ENCODE data around the gene GCLM.

Gene GCLM

DNA sequence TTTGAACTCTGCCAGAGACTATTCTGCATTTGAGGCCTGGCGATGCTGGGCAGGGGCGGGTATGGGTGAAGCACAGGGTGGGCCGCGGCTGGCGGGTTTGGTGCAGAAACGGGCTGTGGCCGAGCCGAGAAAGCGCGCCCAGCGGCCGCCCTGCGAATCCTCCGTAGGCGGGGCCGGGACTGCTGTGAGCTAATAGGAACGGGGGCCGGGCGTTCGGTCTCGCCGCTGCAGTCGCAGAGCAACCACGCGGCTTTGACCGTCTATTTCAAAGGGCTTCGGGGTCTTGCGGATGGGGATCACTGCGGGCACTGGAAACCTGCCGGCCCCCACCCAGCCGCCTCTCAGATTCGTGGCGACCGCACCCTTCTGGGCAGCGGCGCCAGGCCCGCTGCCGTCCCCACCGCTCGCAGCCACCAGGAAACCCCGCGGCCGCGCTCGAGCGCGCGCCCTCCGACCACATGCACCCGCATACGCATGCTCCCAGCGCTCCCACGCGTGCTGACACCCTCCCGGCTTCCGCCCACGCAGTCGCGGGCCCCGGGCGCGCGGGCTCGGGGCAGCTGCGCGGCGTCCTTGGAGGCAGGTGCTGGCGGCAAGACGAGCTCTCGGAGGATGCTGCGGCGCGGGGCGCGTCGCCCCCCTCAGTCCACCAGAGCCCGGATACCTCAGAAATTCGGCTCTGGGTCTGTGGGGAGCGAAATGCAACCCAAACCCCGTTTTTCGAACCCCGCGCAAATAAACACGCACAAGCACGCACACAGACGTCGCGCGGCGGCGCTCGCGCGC is 62.8 kb downstream of the GCLM start:
- peak; percentile 94 for DNase-seq (ENCODE audit: low spot score)

DNA sequence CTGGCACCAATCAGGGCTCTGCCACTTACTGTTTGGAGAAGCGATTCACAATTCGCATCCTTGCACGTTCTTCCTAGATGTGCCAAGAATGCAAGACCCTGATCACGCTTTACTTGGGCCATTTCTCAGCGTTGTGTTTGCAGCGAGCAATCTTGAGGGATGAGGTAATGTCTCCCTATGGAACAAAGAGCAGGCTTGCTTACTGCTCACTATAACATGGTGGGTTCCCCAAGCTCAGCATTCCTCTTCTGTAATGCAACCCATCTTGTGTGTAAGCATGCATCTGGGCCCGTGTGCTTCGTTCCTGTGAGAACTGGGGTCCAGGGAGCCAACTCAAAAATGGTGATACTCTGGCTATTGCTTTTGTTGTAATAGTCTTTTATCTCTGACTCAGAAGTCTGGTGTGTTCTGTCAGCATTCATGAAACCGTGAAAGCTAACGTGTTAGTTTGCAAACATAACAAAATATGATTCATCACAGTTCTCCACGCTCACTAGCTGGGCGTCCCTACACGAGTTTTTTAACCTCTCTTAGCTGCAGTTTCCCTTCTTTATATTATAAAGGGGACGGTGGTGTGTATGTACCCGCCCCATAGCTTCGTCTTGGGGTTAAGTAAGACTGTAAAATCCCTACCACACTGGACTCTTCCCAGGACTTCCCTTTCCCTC is 63.6 kb downstream of the GCLM start:
- DNase-seq (ENCODE audit: low spot score): no peak

DNA sequence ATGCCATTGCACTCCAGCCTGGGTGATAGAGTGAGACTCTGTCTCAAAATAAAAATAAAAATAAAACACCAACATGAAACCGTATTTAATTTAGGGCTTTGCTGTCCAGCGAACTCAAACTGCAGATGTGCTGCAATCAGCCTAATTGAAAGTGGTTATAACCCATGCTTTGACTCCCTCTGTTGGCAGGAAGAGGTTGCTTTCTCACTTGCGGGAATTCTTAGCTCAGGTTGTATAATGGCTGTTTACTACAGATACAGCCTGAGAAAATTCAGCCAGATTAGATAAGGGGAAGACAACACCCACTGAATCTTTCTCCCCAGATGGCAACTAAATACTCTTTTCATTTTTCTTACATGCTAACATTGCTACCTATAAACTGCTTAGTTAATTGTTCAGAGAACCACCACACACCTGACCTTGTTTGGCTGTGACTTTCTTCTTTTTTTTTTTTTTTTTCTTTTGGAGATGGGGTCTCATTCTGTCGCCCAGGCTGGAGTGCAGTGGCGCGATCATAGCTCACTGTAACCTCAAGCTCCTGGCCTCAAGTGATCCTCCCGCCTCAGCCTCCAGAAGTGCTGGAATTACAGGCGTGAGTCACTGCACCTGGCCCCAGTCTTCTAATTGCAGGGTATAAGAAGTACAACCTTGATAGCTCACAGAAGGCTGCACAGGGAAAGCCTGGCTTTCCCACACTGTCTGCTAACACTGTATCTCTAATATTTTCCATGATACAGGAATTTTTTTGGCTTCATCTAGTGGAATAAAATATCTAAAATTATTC is 64.8 kb downstream of the GCLM start:
- no peak for DNase-seq (ENCODE audit: low spot score)

DNA sequence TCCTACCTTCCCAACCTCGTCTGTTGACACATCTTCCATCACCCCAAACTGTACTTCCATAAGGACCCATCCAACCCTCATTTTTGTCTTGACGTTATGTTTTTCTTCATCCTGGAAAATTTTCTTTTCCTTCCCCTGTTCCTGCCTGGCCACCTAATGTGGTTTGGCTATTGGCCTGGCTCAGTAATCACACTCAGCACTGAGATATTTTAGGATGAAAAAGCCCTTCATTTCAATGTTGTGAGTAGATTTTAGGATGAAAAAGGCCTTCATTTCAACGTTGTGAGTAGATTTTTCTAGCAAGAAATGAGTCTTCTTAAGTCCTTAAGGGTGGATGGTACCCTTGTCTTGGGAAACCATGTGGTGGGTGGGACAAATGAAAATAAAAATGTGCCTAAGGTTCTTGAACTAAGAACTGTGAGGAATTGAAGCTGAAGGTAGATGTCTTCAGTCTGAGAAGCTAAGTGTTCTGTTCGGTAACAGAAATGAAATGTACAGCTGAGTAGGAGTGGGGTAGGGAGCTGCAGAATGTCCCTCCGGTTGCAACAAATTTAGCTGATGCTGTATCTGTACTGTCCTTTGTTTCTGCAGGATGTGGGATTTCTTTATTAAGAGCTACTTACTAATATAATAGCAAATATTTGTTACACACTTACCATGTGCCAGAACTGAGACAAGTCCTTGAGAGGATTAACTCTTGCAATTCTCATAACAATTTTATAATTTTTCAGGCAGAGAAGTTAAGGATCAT is 66.3 kb downstream of the GCLM start:
- no peak for DNase-seq (ENCODE audit: low spot score)

DNA sequence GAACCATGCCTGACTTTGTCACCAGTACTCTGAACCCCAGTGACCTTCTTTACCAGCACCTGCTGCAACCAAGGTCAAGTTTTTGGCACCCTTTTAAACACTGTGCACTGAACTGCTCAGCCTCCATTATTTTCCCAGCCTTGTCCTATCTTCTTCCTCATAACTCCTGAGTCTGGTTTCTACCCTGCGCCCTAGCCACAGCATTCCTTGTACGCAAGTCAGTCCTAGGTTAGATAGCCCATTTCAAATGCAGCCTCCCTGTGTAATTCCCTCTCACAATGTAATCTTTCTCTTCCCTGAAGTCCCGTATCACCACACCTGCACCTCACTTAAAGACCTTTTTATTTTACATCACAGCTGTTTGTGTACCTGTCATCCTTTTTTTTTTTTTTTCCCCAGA is 67.5 kb downstream of the GCLM start:
- no peak for DNase-seq (ENCODE audit: low spot score)

DNA sequence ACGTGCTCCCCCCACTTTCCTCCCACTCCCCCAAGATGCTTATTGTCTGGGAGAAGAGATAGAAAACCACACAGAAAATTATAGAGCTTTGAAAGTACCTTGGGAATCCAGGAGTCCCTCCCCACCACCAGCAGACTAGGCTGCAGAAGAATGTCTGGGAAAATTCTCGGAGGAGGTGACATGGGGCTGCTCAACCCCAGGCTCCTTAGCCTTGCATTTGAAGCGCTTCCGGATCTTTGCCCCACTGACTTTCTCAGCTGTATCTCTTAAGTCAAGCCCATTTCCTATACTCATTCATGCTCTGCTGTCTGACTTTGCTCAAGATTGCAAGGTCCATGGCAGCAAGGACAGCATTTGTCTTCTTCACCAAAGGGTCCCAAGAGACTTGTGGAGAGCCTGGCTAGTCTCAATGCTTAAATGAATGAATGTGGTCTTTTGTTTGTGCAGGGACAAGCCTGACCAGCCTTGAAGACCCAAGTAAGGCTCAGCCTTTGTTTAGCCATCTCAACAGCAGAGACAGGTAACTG is 68.2 kb downstream of the GCLM start:
- DNase-seq (ENCODE audit: low spot score): no peak

DNA sequence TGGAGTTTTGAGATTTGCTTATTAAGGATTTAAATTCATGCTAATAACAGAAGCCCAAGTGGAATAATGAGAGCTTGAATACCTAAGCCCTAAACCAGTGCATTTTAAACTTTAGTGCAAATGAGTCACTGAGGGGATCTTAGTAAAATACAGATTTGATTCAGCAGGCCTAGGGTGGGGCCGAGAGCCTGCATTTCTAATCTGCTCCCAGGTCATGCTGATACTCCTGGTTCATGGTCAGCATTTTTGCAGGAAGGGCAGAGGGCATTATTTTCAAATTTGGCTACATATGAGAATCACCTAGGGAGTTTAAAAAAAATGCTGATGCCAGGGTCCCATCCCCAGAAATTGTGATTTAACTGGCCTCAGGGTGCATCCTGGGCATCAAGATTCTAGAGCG is 69.5 kb downstream of the GCLM start:
- DNase-seq (ENCODE audit: low spot score): no peak

DNA sequence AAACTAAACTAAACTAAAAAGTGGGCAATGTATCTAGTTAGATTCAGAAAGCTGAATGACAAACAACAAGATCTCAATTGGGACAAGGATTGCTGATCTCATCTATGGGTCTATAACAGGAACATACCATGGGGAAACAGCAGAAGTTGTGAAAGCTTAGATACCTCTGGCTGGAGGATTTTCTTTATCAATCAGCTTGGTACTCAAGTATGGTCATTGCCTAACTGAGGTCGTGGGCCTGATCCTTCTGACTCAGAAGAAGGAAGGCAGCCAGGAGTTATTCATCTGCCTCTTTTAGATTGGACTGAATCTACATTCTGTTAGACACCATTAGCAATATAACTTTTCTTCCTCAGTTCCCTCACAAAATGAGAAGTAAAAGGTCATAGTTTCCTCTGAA is 69.9 kb downstream of the GCLM start:
- no peak for DNase-seq (ENCODE audit: low spot score)

DNA sequence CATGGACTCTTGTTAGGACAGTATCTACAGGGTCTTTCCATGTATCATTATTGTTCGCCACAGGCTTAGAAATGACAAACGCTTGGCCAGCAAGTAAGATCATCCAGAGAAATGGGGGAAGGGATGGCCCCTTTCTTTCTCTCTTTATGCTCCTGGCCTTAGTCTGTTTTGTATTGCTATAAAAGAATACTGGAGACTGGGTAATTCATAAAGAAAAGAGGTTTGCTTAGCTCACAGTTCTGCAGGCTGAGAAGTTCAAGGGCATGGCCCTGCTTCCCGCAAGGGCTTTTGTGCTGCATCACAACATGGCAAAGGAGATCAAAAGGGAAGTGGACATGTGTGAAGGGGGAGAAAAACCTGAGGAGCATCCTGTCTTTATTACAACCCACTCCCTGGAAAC is 71.3 kb downstream of the GCLM start:
- DNase-seq (ENCODE audit: low spot score): no peak

Data from left forelimb (tissue), 1 donor.